ENCODE data around the gene METTL6.
"Not testable (repeated sequence)": the region's sequence is repeated elsewhere in the genome, so short reads cannot be mapped to it uniquely, and the experiment has no call there.

METTL6 gene

DNA sequence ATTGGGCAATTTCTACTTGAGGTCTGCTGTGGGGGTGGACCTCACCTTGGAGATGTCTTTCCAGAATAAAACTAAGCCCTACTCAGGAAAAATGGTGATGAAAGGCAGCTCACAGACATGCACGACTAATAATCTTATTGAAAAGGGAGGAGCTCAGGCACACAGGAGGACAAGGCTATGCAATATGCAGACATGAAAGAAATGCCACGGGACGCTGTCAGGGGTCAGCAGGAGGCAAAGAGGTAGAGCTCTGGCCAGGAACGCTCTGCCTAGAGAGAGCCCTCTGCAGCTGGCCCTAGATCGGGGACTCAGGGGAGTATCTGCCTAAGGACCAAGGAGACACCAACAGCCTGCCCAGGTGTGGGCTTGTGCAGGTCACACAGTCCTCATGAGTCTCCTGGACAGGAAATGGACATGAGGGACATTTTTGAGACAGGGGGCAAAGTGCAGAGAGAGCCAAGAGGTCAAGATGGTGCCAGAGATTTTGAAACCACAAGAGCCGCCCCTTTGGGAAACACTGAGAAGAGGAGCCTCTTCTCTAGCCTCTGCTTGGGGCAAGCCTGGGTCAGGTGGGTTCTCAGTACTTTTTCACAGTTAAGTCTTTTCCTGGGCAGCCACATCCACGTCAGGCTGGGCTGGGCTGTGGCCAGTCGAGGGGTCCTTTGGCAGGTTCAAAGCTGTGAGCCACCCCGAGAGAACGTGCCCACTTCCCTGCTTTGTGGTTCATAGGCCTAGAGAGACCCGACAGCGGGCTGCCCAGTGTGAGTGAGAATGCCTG lies 23.3 kb upstream of the METTL6 start:
- no peak for DNase-seq

DNA sequence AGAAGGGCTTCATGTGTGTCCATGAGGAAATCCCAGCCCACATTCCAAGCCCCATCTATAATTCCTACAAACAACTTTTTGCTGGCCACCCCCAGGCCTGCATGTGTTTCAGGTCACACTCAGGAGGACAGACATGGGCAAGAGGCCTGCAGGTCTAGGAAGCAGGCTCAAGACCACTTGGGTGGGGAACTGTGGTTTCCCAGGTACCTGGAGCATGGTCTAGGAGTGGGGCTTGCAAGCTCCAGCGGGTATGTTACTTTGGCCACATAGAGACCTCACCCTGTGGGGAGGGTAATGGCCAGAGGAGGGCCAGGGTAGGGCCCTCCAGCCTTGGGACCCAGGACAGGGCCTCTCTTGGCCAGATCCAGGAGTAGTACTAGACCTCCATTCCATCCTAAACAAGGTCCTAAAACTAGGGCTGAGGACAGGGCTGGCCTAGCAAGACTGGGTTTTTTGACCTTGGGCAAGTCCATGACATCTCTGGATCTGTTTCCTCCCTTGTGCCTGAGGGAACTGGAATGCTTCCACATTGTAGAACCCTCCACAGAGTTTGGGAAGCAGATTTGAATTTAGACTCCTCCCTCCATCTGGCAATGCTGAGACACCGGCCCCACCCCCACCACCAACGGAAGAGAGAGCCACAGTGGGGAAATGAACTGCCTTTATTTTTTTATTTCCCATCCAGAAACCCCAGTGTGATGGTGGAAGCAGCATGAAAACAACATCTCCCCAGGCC lies 22.3 kb upstream of the METTL6 start:
- DNase-seq: no peak

DNA sequence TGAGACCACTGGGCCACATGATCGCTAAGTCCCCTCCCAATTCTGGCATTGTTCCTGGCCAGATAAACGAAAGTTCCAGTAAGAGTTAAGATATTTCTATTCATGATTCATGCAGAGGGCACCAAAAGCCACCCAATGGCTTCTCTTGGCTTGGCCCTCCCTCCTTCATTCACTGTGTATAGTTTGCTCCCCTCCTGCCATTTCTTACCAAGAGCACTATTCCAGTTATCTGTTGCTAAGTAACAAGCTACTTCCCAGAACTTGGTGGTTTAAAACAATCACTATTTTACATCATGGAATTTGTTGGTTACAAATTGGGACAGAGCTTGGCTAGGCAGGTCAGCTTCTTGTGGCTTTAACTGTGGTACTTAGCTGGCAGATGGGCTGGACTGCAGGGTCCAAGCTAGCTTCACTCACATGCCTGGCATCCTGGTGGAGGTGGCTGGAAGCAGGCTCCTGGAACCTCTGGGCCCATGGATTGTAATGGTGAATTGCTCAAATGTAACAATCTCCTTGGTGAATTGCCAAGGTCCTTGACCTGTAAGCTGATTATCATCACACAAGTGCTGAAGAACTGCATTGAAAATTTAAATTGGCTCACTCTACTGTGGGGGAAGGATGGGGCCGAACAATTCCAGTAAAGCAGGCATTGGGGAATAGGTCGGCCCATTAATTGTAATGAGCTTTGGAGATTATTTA lies 16.6 kb upstream of the METTL6 start:
- no peak for DNase-seq

DNA sequence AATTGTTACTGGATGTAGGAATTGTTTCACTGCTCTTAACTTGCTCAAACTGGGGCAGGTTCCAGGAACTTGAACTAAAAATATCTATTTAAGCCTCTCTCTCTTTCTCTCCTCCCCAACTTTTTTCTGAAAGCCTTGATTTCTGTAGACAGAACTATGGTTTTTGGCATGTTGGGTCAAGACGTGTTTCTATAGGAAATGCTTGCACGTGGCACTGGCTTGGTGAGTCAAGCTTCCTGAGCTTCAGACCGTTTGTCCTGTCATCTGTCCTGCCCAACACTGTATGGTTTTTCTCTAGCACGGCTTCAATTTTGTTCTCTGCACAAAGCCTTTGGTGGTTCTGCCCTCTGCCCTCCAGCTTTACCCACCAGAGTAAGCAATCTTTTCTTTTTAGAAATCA lies 13.5 kb upstream of the METTL6 start:
- DNase-seq: no peak

DNA sequence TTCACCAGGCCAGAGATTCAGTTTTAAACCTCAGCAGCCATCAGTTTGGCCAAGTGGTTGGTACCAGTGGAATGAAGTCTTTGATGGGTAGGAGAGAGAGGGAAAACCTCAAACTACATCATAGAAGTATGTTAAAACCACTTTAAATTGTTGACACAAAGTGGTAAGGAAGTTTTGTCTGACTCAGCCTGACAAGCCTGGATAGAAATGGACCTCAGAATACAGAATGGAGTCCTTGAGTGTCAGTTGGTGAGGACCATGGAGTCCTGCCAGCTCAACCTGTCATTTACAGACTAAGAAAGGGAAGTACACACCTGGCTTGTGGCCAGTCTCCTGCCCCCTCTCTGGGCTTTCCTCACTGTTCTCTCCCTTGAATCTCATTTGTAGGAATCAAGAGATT lies 12.1 kb upstream of the METTL6 start:
- DNase-seq: no peak

DNA sequence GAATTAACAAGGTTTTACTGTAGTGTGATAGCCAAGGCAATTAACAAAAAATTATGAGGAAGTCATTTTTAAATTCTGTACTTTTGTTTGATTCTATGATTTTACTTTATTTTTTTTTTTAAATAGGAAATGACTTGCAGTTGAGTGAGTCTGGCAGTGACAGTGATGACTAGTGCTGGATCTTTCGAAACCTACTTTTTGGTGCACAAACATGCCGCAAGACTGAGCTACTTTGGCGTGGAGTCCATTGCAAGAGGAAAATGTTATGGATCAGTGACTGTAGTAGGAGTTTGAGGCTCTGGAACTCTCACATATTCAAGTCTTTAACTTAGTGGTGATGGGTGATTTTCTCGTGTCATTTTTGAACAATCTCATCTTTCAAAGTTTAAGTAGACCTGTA lies 11.6 kb upstream of the METTL6 start:
- no peak for DNase-seq

DNA sequence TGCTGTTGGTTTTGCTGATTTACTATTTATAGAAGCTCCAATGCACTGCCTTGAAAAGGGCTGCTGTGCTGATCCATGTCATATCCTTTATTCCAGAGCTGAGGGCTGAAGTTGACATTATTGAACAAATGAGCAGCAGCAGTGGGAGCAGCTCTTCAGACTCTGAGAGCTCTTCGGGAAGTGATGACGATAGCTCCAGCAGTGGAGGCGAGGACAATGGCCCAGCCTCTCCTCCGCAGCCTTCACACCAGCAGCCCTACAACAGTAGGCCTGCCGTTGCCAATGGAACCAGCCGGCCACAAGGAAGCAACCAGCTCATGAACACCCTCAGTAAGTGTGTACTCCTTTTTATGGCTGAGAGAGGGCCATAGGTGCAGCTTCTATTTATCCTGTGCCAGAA lies 8.9 kb upstream of the METTL6 start:
- no peak for DNase-seq

DNA sequence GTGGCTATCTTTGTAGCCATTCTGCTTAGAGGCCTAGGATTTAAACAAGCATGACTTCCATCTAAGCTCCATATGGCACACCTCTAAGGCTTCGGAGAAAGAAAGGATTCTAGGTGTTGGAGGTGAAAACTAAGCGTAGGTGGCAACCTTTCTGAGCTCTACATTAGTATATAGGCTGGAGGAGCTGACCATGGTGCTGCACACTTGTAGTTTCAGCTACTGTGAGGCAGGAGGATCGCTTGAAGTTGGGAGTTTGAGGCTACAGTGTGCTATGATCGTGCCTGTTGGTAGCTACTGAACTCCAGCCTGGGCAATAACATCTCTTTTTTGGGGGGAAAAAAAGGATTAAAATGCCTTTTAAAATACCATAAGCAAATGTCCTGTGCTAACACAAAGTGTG lies 7.4 kb upstream of the METTL6 start:
- no peak for DNase-seq

DNA sequence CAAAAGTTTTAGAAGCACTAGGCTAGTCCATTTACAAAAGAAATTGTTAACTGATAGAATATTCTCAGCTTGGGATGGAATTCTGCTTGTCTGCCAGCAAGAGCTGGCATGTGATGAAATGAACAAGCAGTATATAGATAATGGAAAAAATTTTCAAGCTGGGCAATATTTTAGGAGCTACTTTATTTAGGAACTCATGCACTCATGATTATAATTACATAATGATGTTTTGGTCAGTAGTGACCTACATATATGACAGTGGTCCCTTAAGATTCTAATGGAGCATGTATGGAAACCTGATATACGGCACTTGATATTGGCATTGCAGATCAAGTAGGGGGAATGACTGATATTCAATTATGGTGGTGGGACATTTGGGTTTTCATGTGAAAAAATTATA lies 6.2 kb upstream of the METTL6 start:
- DNase-seq: no peak

DNA sequence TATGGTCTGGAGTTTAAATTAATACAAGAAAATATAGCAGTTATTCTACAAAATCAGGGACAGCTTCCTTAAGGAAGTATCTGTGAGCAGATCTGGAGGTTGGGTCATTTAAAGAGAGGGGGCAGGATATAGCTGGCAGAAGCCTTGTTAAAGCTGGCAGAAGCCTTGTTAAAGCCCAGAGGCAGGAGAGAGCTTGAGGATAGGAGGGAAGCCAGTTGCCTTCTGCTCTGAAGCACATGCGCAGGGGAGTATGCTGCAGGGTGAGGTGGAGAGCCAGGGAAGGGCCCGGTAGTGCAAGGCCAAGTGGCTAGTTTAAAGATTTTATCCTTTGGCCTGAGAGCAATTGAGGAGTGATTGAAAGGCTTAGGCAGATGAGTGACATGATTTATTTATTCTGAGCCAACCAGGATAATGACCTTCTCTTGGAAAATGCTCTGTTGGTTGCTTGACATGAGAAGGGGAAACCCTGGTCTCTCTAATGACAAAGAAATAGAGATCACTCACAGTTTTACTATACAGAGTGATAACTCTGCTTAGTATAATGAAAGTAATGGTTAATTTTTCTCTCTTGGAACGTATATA lies 4.0 kb upstream of the METTL6 start:
- no peak for DNase-seq

DNA sequence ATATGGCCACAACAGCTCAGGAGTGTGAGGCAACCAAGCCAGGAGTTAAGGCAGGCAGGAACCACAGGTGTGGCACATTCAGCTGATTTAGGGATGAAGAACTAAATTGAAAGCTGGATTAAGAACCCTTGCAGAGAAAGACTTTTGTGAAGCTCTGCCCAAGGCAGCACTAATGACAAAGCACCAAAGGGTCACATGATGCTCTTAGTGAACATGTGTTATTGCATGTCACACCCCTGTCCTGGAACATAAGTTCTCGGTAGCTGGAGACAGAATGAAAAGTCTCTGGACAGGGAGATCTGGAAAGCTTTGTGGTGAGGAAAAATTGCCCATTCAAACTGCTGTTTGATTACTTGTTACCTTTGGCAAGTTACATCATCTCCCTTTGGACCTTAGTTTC lies 3.3 kb upstream of the METTL6 start:
- no peak for DNase-seq

DNA sequence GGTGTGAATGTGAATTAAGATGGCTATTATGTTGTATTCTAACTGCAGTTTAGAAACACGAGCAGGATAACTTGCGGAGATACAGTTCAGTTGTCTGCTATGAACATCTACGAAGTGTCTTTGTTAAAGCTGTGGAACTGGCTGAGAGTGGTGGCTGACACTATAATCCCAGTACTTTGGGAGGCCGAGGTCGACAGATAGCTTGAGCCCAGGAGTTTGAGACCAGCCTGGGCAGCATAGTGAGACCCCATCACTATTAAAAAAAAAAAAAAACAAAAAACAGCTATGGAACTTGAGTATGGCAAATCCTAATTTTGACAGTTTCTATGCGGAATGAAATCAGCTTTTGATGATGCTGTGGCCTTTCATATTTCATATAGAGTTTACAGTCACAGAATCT lies 1.7 kb upstream of the METTL6 start:
- DNase-seq: no peak

DNA sequence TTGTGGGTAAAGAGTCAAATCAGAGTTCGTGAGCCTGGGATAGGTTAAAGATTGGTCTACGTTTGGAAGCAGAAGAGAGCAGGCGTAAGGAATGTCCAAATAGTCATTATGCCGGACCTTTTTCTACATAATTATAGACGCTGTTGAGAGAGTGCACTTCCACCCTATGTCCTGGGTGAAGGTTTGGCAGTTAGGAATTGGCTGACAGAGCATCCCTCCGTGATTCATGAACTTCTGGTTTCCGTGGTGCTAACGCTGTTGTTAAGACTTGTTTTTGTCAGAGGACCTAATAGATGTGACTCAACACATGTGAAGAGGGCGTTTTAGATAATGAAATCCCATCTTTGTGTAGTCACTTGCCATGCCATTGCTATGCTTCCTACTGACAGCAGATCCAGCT lies 1.2 kb upstream of the METTL6 start:
- no peak for DNase-seq

DNA sequence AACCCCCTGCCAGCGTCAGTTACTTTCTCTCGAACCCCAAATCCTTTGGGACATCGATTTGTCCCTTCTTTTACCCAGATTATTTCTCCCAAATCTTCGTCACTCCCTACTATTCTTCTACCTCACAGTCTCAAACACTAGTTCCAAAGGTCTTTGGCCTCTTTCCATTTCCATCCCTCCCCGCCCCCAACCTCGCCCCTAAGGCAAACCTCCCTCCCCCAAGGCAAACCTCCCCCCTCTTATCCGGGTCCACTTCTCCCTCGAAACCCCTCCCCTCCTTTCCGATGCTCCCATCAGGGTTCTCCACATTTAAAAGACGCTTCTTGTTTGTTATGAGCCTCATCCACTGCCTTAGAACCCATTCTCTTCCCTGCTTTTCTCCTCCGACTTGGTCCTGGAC lies 637 bp upstream of the METTL6 start:
- DNase-seq: no peak

DNA sequence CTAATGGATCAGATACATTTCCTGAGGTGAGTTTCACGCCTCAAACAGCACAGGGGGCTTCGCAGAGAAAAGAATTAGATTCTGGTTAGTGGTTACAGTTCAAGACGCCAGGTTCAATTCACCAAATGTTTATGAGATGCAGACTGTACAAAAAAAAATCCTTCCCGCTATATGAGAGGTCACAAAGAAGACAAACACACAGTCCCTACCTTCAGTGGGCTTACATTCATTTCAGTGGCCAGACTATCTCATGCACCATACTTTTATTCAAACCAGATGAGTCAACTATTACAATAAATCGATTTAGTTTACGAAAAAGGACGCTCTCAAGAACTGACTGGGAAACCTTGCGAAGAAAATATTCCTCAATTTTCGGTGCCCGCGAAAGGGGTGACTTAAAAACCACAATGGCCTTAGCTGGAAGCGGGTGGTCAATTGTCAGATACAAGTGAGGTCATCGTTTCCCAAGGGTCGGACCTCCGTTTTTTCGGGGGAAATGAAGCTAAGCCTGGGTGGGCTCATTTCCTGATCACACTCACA lies 695 bp downstream of the METTL6 start:
- no peak for DNase-seq

DNA sequence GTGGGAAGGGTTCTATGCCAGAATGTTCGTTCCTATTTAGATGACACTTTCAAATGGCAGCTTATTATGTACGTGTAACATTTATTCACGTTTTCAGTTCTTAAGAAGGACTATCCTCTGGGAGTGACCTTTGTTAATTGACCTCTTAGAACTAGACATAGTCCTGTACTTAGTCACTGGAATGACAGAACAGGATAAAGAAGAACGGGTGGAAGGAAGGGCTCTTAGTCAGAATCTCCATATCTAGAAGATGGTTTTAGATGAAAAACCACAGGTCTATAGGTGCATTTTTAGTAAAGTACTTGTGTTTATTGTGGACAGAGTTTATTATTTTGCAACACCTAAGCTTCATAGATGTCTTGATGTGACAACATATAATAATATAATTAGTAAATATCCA lies 6.5 kb downstream of the METTL6 start:
- no peak for DNase-seq

DNA sequence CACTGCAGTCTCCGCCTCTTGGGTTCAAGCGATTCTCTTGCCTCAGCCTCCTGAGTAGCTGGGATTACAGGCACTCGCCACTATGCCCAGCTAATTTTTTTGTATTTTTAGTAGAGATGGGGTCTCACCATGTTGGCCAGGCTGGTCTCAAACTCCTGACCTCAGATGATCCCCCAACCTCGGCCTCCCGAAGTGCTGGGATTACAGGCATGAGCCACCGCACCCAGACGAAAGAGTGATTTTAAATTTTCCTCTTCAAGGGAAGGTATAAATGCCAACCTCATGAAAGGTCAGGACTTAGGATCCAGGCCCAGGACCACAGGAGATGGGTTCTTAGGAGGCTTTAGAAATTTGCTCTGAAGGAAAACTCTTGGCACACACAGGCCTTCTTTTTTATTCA lies 16.4 kb downstream of the METTL6 start:
- not testable (repeated sequence) for DNase-seq

DNA sequence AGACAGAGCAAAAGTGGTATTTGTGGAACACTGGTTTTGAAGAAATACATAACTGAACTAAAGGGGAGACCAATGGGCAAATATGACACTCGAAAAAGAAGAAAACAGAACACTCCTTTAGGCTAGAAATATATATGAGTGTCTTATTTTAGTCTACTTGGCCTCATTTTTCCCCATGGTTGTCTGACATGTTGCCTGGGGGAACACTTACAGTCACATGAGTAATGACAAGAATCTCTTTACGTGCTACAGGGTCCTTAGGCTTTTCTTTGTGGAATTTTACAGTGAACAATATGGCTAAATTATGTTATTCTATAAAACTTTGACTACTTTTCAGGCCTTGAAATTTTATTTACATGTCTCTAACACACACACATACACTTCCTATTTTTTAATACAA lies 17.6 kb downstream of the METTL6 start:
- DNase-seq: no peak

DNA sequence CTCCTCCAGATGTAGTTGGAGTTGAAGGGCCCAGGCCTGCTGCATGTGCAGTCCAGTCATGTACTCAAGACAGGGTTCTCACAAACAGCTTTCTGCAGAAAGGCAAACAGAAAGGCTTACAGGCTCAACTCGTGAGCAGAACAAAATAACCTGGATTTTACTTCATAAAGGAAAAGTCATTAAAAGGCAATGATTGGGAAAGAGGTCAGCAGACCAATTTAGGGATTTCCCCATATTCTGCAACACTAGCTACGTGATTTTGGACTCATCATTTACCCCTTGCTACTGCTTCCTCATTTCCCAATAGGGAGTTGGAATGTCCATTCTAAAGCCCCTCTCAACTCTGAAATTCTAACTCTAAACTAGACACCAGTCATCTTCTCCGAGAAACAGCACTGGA lies 18.1 kb downstream of the METTL6 start:
- DNase-seq: no peak

DNA sequence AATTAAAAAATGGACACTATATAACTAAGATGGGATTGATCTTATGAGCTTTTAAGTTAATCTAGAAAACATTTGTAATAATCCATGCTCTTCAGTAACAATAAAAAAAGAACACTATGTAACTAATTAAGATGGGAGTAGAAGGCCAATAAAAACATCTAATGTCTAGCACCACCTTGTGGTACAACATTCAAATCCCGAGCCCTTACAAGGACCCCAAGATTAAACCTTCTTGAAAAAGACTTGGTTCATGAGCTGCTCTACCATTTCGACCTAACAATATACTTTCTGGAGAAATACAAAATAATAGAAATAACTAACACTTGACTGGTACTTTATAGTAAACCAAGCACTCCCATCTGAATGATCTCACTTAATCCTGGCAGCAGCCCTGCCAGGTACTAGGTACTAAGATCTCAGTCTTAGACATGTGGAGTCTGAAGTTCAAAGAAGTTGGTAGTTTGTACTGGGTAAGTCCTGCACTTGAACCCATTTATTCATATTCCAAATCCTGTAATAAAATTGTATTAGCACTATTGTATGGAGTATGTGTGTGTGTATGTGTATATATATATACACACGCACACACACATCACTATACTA lies 21.8 kb downstream of the METTL6 start:
- DNase-seq: no peak

DNA sequence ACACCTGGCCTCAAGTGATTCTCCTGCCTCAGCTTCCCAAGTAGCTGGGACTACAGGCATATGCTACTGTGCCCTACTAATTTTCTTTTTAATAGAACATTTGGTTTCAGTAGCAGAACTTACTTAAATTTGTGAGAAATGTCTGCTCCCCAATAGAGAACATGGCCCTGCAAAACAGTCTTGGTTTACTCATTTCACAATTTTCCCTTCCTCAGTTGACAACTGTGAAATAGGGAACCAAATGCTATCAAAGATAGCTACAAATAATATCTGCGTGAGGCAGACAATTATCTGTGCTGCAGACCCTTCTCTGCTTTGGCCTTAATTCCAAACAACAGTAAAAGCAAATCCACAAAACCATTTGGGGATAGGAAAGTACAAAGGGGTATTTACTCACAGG lies 22.6 kb downstream of the METTL6 start:
- no peak for DNase-seq

DNA sequence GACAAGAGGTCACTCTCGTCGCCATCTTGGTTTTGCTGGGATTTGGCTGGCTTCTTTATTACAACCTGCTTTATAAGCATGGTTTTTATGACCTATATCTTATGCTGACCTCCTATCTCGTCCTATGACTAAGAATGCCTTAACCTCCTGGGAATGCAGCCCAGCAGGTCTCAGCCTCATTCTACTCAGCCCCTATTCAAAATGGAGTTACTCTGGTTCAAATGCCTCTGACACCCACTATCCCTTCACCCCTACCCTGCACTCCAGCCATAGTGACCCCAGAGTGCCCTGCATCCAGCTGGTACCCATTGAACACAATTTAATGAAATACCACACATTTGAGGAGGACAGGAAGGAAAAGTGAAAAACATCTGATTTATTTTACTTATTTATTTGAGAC lies 23.4 kb downstream of the METTL6 start:
- DNase-seq: no peak

DNA sequence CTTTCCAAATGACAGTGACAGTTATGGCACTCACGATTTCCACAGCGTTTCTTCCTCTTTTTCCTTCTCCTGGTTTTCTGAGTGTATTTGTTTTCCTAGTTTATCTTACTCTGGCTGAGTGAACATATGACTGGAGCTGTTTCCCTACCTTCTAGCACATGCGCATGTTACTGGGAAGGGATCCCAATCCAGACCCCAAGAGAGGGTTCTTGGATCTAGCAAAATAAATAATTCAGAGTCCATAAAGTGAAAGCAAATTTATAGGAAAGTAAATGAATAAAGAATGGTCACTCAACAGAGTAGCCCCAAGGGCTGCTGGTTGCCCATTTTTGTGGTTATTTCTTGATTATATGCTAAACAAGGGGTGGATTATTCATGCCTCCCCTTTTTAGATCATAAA lies 23.8 kb downstream of the METTL6 start:
- DNase-seq: no peak
